ENCODE measurements around the gene MPP2.
"Not testable (repeated sequence)": the region's sequence is repeated elsewhere in the genome, so short reads cannot be mapped to it uniquely, and the experiment has no call there.

The MPP2 gene

DNA sequence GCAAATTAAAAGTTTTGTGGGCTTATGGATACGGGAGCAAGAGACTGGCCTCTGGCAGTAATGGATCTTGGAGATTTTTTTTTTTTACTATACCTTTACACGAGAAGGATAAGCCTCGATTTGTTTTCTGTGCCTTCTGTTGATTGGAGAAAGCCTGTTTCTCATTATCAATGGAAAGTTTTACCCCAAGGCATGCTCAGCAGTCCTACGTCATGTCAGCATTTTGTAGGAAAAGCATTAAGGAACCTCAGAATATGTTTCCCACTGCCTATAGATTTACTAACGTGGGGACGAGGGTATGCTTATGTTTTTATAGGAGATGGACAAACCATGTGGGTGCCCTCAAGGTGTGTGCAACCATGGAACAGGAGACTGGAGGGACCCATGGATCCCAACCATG lies 33.5 kb downstream of the MPP2 start:
- no peak overlapping the region for H3K4me3 ChIP-seq (ENCODE audit: extremely low read depth, insufficient read depth, low read length, poor library complexity, severe bottlenecking)
- no peaks in the 10 kb centered on the region for H3K4me1 ChIP-seq (ENCODE audit: control insufficient read depth, insufficient read depth, low read length, poor library complexity, severe bottlenecking)
- no peaks in the 10 kb centered on the region for H3K36me3 ChIP-seq (ENCODE audit: control insufficient read depth, insufficient read depth, low read length)
- H3K9me3 ChIP-seq (ENCODE audit: control insufficient read depth, low read length), result no peaks in the 10 kb centered on the region
- H3K27ac ChIP-seq (ENCODE audit: low read depth, low read length, severe bottlenecking), result no peak overlapping the region
- 86 to 93% methylated on average over 2 to 3 of the region's 6 CpGs for WGBS, 2 experiments (ENCODE audit: insufficient coverage in 2 of 2)

DNA sequence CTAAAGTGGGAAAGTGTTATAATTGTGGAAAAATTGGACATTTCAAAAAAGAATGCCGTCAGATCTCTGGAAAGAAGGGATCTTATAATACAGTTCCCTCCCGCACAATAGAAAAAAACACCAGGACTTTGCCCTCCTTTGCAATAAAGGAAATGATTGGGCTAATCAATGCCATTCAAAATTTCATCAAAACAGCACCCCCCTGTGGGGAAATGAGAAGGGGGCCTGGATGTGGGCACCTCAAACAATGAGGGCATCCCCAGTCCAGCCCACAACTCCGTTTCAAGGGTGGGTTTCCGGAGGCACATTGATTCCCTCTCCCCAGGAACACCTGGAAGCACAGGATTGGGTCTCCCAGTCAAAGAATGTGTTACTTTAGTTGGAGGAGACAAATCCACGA lies 34.2 kb downstream of the MPP2 start:
- Histone ChIP-seq H3K9me3 (ENCODE audit: control insufficient read depth, low read length) (no peaks in the 10 kb centered on the region), H3K4me1 (ENCODE audit: control insufficient read depth, insufficient read depth, low read length, poor library complexity, severe bottlenecking) (no peaks in the 10 kb centered on the region), H3K4me3 (ENCODE audit: extremely low read depth, insufficient read depth, low read length, poor library complexity, severe bottlenecking) (no peak overlapping the region), H3K36me3 (ENCODE audit: control insufficient read depth, insufficient read depth, low read length) (no peaks in the 10 kb centered on the region), H3K27ac (ENCODE audit: low read depth, low read length, severe bottlenecking) (no peak overlapping the region)
- 66 to 85% methylated on average over 2 of the region's 5 CpGs for WGBS, 2 experiments (ENCODE audit: insufficient coverage in 2 of 2)

DNA sequence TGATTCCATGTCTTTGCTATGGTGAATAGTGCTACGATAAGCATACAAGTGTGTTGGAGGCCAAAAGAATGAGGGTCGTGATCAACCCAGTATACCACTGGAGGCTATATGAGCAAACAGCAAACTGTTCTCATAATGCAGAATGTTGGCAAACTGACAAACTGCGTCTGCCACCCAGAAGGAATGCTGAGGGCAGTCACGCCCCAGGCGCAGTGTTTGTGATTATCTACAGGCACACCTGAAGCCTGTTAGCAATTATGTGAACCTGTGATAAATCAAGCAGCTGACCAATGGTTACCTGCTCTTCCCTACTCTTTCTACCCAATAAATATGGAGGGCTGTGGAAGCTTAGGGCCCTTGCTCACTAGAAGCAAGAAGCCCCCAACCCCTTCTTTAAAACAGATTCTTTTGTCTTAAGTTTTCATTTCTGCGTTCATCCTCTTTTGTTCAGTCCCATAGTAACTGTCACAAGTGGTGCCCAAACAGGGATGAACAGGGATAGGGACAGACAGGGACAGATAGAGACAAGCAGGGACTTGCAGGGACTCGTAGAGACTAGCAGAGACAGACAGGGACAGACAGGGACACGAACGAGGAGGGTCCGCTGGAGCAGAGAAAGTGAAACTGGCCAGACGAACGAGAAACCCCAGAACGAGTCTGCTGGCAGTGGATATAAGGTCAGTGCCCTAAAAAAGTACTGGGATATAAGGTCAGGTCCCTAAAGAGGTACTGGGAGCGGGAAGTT lies 35.2 kb downstream of the MPP2 start:
- H3K4me3 ChIP-seq (ENCODE audit: extremely low read depth, insufficient read depth, low read length, poor library complexity, severe bottlenecking), result no peak overlapping the region
- H3K4me1 ChIP-seq (ENCODE audit: control insufficient read depth, insufficient read depth, low read length, poor library complexity, severe bottlenecking), result no peaks in the 10 kb centered on the region
- 92 to 93% methylated on average over 12 to 13 of the region's 14 CpGs for WGBS, 2 experiments (ENCODE audit: insufficient coverage in 2 of 2)

DNA sequence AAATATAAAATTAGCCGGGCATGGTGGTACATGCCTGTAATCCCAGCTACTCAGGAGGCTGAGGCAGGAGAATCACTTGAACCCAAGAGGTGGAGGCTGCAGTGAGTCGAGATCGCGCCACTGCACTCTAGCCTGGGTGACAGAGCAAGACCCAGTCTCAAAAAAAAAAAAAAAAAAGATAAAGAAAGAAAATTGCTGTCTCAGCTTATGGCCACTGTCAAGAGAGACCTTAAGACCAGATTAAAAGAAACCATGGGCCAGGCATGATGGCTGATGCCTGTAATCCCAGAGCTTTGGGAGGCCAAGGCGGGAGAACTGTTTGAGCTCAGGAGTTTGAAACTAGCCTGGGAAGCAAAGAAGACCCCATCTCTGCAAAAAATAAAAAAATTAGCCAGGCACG lies 38.3 kb downstream of the MPP2 start:
- 55 to 90% methylated on average over 2 to 4 of the region's 6 CpGs for WGBS, 2 experiments (ENCODE audit: insufficient coverage in 2 of 2)
- not testable (repeated sequence) for H3K9me3 ChIP-seq (ENCODE audit: control insufficient read depth, low read length); H3K36me3 ChIP-seq (ENCODE audit: control insufficient read depth, insufficient read depth, low read length); H3K4me1 ChIP-seq (ENCODE audit: control insufficient read depth, insufficient read depth, low read length, poor library complexity, severe bottlenecking); H3K4me3 ChIP-seq (ENCODE audit: extremely low read depth, insufficient read depth, low read length, poor library complexity, severe bottlenecking); H3K27ac ChIP-seq (ENCODE audit: low read depth, low read length, severe bottlenecking)

More for the DNA sequence above, 35.2 kb downstream of the MPP2 start:
- Histone ChIP-seq H3K36me3 (ENCODE audit: control insufficient read depth, insufficient read depth, low read length) (no peaks in the 10 kb centered on the region), H3K27ac (ENCODE audit: low read depth, low read length, severe bottlenecking) (no peak overlapping the region), H3K9me3 (ENCODE audit: control insufficient read depth, low read length) (no peaks in the 10 kb centered on the region)

DNA sequence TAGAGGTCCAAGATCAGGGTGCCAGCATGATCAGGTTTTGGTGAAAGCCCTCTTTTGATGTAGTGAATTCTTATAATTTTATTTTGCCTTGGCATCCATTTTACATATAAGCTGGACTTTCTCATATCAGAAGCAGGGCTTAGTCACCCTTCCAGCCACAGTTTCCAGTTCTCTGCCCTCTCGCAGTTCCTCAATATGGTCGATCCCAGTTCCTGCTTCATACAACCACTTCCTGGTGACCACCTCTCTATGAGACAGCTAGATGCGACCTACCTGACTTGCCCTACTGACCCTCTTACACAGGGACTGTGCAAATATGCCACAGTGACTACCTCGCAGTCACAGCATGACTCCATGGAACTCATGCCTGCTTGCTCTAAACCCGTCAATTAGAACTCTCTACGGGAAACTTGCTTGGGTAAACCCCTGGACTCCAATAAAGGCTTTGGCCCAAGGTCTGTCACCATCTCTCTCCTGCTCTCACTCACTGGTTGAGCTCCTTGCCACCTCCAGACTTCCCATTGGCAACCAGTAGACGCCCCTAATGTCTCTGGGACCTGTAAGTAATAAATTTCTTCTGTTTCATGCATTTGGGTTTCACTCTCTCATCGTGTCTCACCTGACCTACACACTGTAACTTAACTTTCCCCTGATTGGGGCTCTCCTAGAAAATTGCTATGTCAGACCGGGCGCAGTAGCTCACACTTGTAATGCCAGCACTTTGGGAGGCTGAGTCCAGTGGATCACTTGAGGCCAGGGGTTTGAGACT lies 38.9 kb downstream of the MPP2 start:
- no peaks in the 10 kb centered on the region for H3K4me1 ChIP-seq (ENCODE audit: control insufficient read depth, insufficient read depth, low read length, poor library complexity, severe bottlenecking)
- WGBS, 2 experiments (ENCODE audit: insufficient coverage in 2 of 2), result 92% methylated on average over 6 of the region's 10 CpGs
- H3K27ac ChIP-seq (ENCODE audit: low read depth, low read length, severe bottlenecking), result no peak overlapping the region
- H3K4me3 ChIP-seq (ENCODE audit: extremely low read depth, insufficient read depth, low read length, poor library complexity, severe bottlenecking), result no peak overlapping the region
- no peaks in the 10 kb centered on the region for H3K36me3 ChIP-seq (ENCODE audit: control insufficient read depth, insufficient read depth, low read length)
- no peaks in the 10 kb centered on the region for H3K9me3 ChIP-seq (ENCODE audit: control insufficient read depth, low read length)

DNA sequence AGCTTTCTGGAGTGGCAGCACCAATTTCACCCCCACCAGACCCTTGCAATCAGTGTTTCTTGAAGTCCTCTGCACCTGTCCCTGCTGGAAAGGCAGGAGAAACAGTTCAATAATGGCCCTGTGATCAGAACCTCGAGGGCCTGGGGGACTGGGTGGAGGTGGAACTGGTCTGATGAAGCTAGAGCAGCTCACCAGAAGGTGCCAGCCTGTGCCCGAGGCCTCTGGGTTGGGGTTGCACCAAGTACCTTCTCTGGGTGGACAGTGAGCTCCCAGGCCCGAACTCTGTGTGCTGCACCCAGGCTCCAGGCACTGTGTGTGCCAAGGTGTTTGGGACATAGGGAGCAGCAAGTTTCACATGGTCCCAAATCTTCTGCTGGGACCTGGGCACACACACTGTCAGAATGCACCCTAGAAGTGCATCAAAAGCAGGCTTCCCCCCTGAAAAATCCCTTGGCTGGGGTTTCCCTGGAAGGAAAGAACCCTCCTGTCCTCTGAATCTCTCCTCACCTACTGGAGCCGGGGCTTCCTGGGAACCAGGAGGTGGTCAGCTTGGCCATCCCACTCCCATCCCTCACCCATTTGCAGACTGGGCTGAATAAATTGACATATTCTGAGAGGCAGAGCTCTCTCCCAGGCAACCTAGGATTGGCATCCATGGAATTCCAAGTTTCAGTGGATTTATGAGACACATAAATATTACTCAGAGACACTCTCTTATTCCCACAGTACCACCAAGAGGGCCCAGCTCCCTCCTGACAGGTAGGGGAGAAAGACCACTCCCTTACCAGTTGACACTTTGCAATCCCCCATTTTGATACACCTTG lies 43.0 kb downstream of the MPP2 start:
- H3K4me3 ChIP-seq (ENCODE audit: extremely low read depth, insufficient read depth, low read length, poor library complexity, severe bottlenecking), result no peak overlapping the region
- H3K4me1 ChIP-seq (ENCODE audit: control insufficient read depth, insufficient read depth, low read length, poor library complexity, severe bottlenecking), result no peaks in the 10 kb centered on the region
- H3K9me3 ChIP-seq (ENCODE audit: control insufficient read depth, low read length), result no peaks in the 10 kb centered on the region
- no peak overlapping the region for H3K27ac ChIP-seq (ENCODE audit: low read depth, low read length, severe bottlenecking)
- H3K36me3 ChIP-seq (ENCODE audit: control insufficient read depth, insufficient read depth, low read length), result no peaks in the 10 kb centered on the region
- 79 to 96% methylated on average over 2 to 3 of the region's 4 CpGs for WGBS, 2 experiments (ENCODE audit: insufficient coverage in 2 of 2)

DNA sequence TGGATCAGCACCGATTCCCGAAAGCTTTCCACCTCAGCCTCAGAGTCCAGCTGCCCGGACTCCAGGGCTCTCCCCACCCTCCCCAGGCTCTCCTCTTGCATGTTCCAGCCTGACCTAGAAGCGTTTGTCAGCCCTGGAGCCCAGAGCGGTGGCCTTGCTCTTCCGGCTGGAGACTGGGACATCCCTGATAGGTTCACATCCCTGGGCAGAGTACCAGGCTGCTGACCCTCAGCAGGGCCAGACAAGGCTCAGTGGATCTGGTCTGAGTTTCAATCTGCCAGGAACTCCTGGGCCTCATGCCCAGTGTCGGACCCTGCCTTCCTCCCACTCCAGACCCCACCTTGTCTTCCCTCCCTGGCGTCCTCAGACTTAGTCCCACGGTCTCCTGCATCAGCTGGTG lies 45.4 kb downstream of the MPP2 start:
- Histone ChIP-seq H3K9me3 (ENCODE audit: control insufficient read depth, low read length) (no peaks in the 10 kb centered on the region), H3K27ac (ENCODE audit: low read depth, low read length, severe bottlenecking) (no peak overlapping the region), H3K4me3 (ENCODE audit: extremely low read depth, insufficient read depth, low read length, poor library complexity, severe bottlenecking) (no peak overlapping the region), H3K36me3 (ENCODE audit: control insufficient read depth, insufficient read depth, low read length) (no peaks in the 10 kb centered on the region), H3K4me1 (ENCODE audit: control insufficient read depth, insufficient read depth, low read length, poor library complexity, severe bottlenecking) (no peaks in the 10 kb centered on the region)
- WGBS, 2 experiments (ENCODE audit: insufficient coverage in 2 of 2), result 89% methylated on average over 4 to 6 of the region's 9 CpGs

DNA sequence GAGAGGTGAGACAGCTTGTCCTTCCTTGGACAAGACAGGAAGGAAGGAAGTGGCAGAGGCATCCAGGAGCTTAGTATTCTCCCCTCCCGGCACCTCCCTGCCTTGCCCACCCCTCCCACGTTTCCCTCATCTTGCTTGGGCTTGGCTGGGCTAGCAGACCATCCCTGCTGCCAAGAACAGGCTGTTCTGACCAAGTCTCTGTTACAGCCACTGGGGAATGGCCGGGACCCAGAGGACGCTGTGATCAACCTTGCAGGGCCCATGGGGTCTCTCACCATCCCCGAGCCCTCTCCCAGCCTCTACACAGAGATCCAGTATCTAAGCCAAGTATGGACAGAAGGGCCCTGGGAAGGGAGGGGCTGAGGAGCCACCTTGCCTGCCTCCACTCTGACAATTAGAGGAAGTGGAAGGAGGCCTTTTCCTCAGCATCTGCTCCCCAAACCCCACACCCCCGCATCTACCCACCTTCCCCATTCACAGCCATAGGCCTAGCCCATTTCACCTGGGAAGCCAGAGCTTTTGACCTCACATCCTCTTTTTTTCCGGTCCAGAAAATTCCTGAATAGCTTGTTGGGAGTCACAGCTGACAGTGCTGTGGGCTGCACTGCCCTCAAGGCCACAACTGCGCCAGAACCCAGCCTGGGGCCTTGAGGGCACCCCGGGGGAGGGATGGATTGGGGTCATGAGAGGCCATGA lies 46.3 kb downstream of the MPP2 start:
- WGBS, 2 experiments (ENCODE audit: insufficient coverage in 2 of 2), result 91 to 100% methylated on average over 1 to 6 of the region's 9 CpGs
- Histone ChIP-seq H3K36me3 (ENCODE audit: control insufficient read depth, insufficient read depth, low read length) (no peaks in the 10 kb centered on the region), H3K4me3 (ENCODE audit: extremely low read depth, insufficient read depth, low read length, poor library complexity, severe bottlenecking) (no peak overlapping the region), H3K4me1 (ENCODE audit: control insufficient read depth, insufficient read depth, low read length, poor library complexity, severe bottlenecking) (no peaks in the 10 kb centered on the region), H3K27ac (ENCODE audit: low read depth, low read length, severe bottlenecking) (no peak overlapping the region), H3K9me3 (ENCODE audit: control insufficient read depth, low read length) (no peaks in the 10 kb centered on the region)

DNA sequence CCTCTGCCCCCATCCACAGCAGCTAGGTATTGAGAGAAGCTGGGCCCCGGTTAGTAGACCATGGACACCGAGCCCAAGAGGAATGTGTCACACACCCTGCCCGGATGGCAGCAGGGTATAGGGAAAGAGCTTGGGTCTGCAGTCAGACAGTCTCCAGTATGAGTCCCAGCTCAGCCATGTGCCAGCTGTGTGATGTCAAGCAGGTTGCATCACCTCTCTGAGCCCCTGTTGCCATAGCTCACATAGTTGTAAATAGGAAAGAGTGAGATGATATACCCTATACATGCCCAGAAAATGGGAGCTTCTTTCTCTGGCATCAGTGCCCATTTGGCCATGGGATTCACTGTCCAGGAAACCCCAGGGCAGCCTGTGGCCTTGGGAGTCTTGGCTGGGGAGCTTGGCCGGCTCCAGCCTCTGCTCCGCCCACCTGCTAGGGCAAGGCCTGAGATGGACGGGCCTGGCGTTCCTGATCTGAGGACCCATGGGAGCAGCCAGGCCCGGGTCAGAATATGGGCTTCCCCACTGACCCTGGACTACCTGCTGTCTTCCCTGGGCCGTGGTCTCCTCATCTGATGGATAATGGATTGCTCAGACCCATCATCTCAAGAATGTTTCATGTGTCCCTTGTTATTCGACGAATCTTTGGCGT lies 47.1 kb downstream of the MPP2 start:
- Histone ChIP-seq H3K36me3 (ENCODE audit: control insufficient read depth, insufficient read depth, low read length) (no peaks in the 10 kb centered on the region), H3K4me1 (ENCODE audit: control insufficient read depth, insufficient read depth, low read length, poor library complexity, severe bottlenecking) (no peaks in the 10 kb centered on the region), H3K9me3 (ENCODE audit: control insufficient read depth, low read length) (no peaks in the 10 kb centered on the region), H3K27ac (ENCODE audit: low read depth, low read length, severe bottlenecking) (no peak overlapping the region), H3K4me3 (ENCODE audit: extremely low read depth, insufficient read depth, low read length, poor library complexity, severe bottlenecking) (no peak overlapping the region)
- WGBS, 2 experiments (ENCODE audit: insufficient coverage in 2 of 2), result 92 to 96% methylated on average over 12 of the region's 12 CpGs

Measured in mesodermal cell (in vitro differentiated cells).